ENCODE measurements around the gene LRPAP1. TPM values are rescaled to one million over a fixed set of nuclear protein-coding genes. Genes with fewer than 3 reads are reported as not detected.

The LRPAP1 gene
- total RNA-seq, 5 donors from 2014 or later (not counting 1 experiment from before 2014, with no cell fraction given), result 81.2 to 88.4 (median 81.9) TPM

GRCh38 chr4:3485011-3485791 is 47.0 kb downstream of the LRPAP1 start:
- H3K27ac Mint-ChIP-seq, result no peak overlapping the region
- H3K9me3 Mint-ChIP-seq, result no peaks in the 10 kb centered on the region
- peak overlapping the region in 1 of 3 donors; percentile 13 for H3K4me3 Mint-ChIP-seq
- Histone ChIP-seq H3K27ac (ENCODE audit: low read length) (no peak overlapping the region), H3K27me3 (replicated peaks in 1 of 2; ENCODE audit: control insufficient read depth in 2 of 2, extremely low read depth in 1 of 2, insufficient read depth in 2 of 2, low read length in 1 of 2) (peaks cover 0 to 88% of the 10 kb centered on the region in 2 experiments), H3K4me3 (ENCODE audit: control insufficient read depth in 1 of 2, extremely low read depth in 1 of 2, low read length in 1 of 2) (no peak overlapping the region), H3K4me1 (ENCODE audit: control insufficient read depth in 1 of 2, extremely low read depth in 1 of 2, insufficient read depth in 2 of 2, low read length in 2 of 2) (peaks cover 0 to 28% of the 10 kb centered on the region in 2 experiments), H3K36me3 (ENCODE audit: control insufficient read depth in 2 of 2, extremely low read depth in 1 of 2, insufficient read depth in 1 of 2, low read length in 1 of 2) (no peaks in the 10 kb centered on the region), H3K9me3 (no peaks in the 10 kb centered on the region)
- DNase-seq, result no peak
- peaks cover 0 to 11% (median 1%) of the 10 kb centered on the region in 3 donors for H3K4me1 Mint-ChIP-seq
- no peak for ATAC-seq (replicated peaks in 1 of 4)
- peaks cover 26 to 36% of the 10 kb centered on the region in 2 donors for H3K27me3 Mint-ChIP-seq
- H3K36me3 Mint-ChIP-seq, result no peaks in the 10 kb centered on the region
- WGBS (ENCODE audit: insufficient coverage), result 18% methylated on average over 29 of the region's 36 CpGs
- POLR2A ChIA-PET, result no interaction called here
- CTCF ChIA-PET, result no interaction called here

GRCh38 chr4:3484057-3484973 is 47.9 kb downstream of the LRPAP1 start:
- no peaks in the 10 kb centered on the region for H3K9me3 Mint-ChIP-seq
- H3K36me3 Mint-ChIP-seq, result no peaks in the 10 kb centered on the region
- Histone ChIP-seq H3K4me1 (ENCODE audit: control insufficient read depth in 1 of 2, extremely low read depth in 1 of 2, insufficient read depth in 2 of 2, low read length in 2 of 2) (peaks cover 0 to 28% of the 10 kb centered on the region in 2 experiments), H3K9me3 (no peaks in the 10 kb centered on the region), H3K36me3 (ENCODE audit: control insufficient read depth in 2 of 2, extremely low read depth in 1 of 2, insufficient read depth in 1 of 2, low read length in 1 of 2) (no peaks in the 10 kb centered on the region), H3K27me3 (replicated peaks in 1 of 2; ENCODE audit: control insufficient read depth in 2 of 2, extremely low read depth in 1 of 2, insufficient read depth in 2 of 2, low read length in 1 of 2) (peaks cover 0 to 93% of the 10 kb centered on the region in 2 experiments), H3K27ac (ENCODE audit: low read length) (no peak overlapping the region), H3K4me3 (ENCODE audit: control insufficient read depth in 1 of 2, extremely low read depth in 1 of 2, low read length in 1 of 2) (no peak overlapping the region)
- peaks cover 24 to 36% of the 10 kb centered on the region in 2 donors for H3K27me3 Mint-ChIP-seq
- POLR2A ChIA-PET, result no interaction called here
- no peak overlapping the region for H3K4me3 Mint-ChIP-seq
- no peak overlapping the region for H3K27ac Mint-ChIP-seq
- no peak for DNase-seq
- 67% methylated on average over 34 of the region's 45 CpGs for WGBS (ENCODE audit: insufficient coverage)
- CTCF ChIA-PET, result interaction anchor here in 1 of 2 donors (0.7 kb wide), 1 partner anchor 405 kb away, joined by 3 read pairs; no protein-coding TSS in a partner anchor
- peaks cover 0 to 11% (median 1%) of the 10 kb centered on the region in 3 donors for H3K4me1 Mint-ChIP-seq
- no peak for ATAC-seq (replicated peaks in 1 of 4)

- Histone ChIP-seq H3K4me3 (ENCODE audit: control insufficient read depth in 1 of 2, extremely low read depth in 1 of 2, low read length in 1 of 2) (no peak overlapping the region), H3K27ac (ENCODE audit: low read length) (no peak overlapping the region), H3K36me3 (ENCODE audit: control insufficient read depth in 2 of 2, extremely low read depth in 1 of 2, insufficient read depth in 1 of 2, low read length in 1 of 2) (no peaks in the 10 kb centered on the region), H3K27me3 (replicated peaks in 1 of 2; ENCODE audit: control insufficient read depth in 2 of 2, extremely low read depth in 1 of 2, insufficient read depth in 2 of 2, low read length in 1 of 2) (peaks cover 0 to 93% of the 10 kb centered on the region in 2 experiments), H3K4me1 (ENCODE audit: control insufficient read depth in 1 of 2, extremely low read depth in 1 of 2, insufficient read depth in 2 of 2, low read length in 2 of 2) (peaks cover 0 to 28% of the 10 kb centered on the region in 2 experiments), H3K9me3 (no peaks in the 10 kb centered on the region)
- Mint-ChIP-seq H3K36me3 (no peaks in the 10 kb centered on the region), H3K9me3 (no peaks in the 10 kb centered on the region), H3K4me3 (no peak overlapping the region), H3K4me1 (peaks cover 0 to 8% (median 1%) of the 10 kb centered on the region in 3 donors), H3K27ac (no peak overlapping the region), H3K27me3 (peaks cover 17 to 32% of the 10 kb centered on the region in 2 donors)
- ChIA-PET POLR2A (no interaction called here), CTCF (interaction anchor here in 1 of 2 donors (0.7 kb wide), 1 partner anchor 405 kb away, joined by 3 read pairs; no protein-coding TSS in a partner anchor)
- DNase-seq (no peak), ATAC-seq (replicated peaks in 1 of 4) (no peak)
- 59% methylated on average over 23 of the region's 23 CpGs for whole genome bisulfite sequencing (ENCODE audit: insufficient coverage)
Measured at GRCh38 chr4:3483471-3483921, 48.7 kb downstream of the LRPAP1 start.

GRCh38 chr4:3482707-3483106 is 49.5 kb downstream of the LRPAP1 start:
- peaks cover 0 to 8% (median 1%) of the 10 kb centered on the region in 3 donors for H3K4me1 Mint-ChIP-seq
- no peaks in the 10 kb centered on the region for H3K9me3 ChIP-seq
- no peak overlapping the region for H3K4me3 ChIP-seq (ENCODE audit: control insufficient read depth in 1 of 2, extremely low read depth in 1 of 2, low read length in 1 of 2)
- WGBS (ENCODE audit: insufficient coverage), result 84% methylated on average over 11 of the region's 12 CpGs
- H3K27ac ChIP-seq (ENCODE audit: low read length), result no peak overlapping the region
- no peaks in the 10 kb centered on the region for H3K36me3 ChIP-seq (ENCODE audit: control insufficient read depth in 2 of 2, extremely low read depth in 1 of 2, insufficient read depth in 1 of 2, low read length in 1 of 2)
- ATAC-seq (replicated peaks in 1 of 4) (no peak), DNase-seq (no peak)
- peaks cover 0 to 93% of the 10 kb centered on the region in 2 experiments for H3K27me3 ChIP-seq (replicated peaks in 1 of 2; ENCODE audit: control insufficient read depth in 2 of 2, extremely low read depth in 1 of 2, insufficient read depth in 2 of 2, low read length in 1 of 2)
- no peak overlapping the region for H3K4me3 Mint-ChIP-seq
- ChIA-PET POLR2A (no interaction called here), CTCF (no interaction called here)
- no peak overlapping the region for H3K27ac Mint-ChIP-seq
- no peaks in the 10 kb centered on the region for H3K36me3 Mint-ChIP-seq
- no peaks in the 10 kb centered on the region for H3K9me3 Mint-ChIP-seq
- peaks cover 0 to 28% of the 10 kb centered on the region in 2 experiments for H3K4me1 ChIP-seq (ENCODE audit: control insufficient read depth in 1 of 2, extremely low read depth in 1 of 2, insufficient read depth in 2 of 2, low read length in 2 of 2)
- H3K27me3 Mint-ChIP-seq, result peaks cover 17 to 31% of the 10 kb centered on the region in 2 donors

- H3K27ac ChIP-seq (ENCODE audit: low read length), result no peak overlapping the region
- H3K36me3 ChIP-seq (ENCODE audit: control insufficient read depth in 2 of 2, extremely low read depth in 1 of 2, insufficient read depth in 1 of 2, low read length in 1 of 2), result no peaks in the 10 kb centered on the region
- Mint-ChIP-seq H3K27ac (no peak overlapping the region), H3K4me1 (peaks cover 0 to 8% (median 1%) of the 10 kb centered on the region in 3 donors), H3K4me3 (no peak overlapping the region), H3K9me3 (no peaks in the 10 kb centered on the region), H3K36me3 (no peaks in the 10 kb centered on the region), H3K27me3 (peaks cover 17 to 34% of the 10 kb centered on the region in 2 donors)
- WGBS (ENCODE audit: insufficient coverage), result 54% methylated on average over 18 of the region's 19 CpGs
- CTCF ChIA-PET, result no interaction called here
- POLR2A ChIA-PET, result no interaction called here
- ATAC-seq (replicated peaks in 1 of 4) (no peak), DNase-seq (no peak)
- peaks cover 0 to 28% of the 10 kb centered on the region in 2 experiments for H3K4me1 ChIP-seq (ENCODE audit: control insufficient read depth in 1 of 2, extremely low read depth in 1 of 2, insufficient read depth in 2 of 2, low read length in 2 of 2)
- no peak overlapping the region for H3K4me3 ChIP-seq (ENCODE audit: control insufficient read depth in 1 of 2, extremely low read depth in 1 of 2, low read length in 1 of 2)
- peaks cover 0 to 97% of the 10 kb centered on the region in 2 experiments for H3K27me3 ChIP-seq (replicated peaks in 1 of 2; ENCODE audit: control insufficient read depth in 2 of 2, extremely low read depth in 1 of 2, insufficient read depth in 2 of 2, low read length in 1 of 2)
- H3K9me3 ChIP-seq, result no peaks in the 10 kb centered on the region
Measured at GRCh38 chr4:3481783-3482393, 50.3 kb downstream of the LRPAP1 start.

GRCh38 chr4:3481113-3481531 is 51.1 kb downstream of the LRPAP1 start:
- Mint-ChIP-seq H3K36me3 (no peaks in the 10 kb centered on the region), H3K9me3 (no peaks in the 10 kb centered on the region), H3K27ac (no peak overlapping the region), H3K4me3 (no peak overlapping the region), H3K27me3 (peaks cover 13 to 36% of the 10 kb centered on the region in 2 donors), H3K4me1 (peaks cover 0 to 6% (median 1%) of the 10 kb centered on the region in 3 donors)
- POLR2A ChIA-PET, result no interaction called here
- 39% methylated on average over 5 of the region's 5 CpGs for WGBS (ENCODE audit: insufficient coverage)
- Histone ChIP-seq H3K36me3 (ENCODE audit: control insufficient read depth in 2 of 2, extremely low read depth in 1 of 2, insufficient read depth in 1 of 2, low read length in 1 of 2) (no peaks in the 10 kb centered on the region), H3K4me1 (ENCODE audit: control insufficient read depth in 1 of 2, extremely low read depth in 1 of 2, insufficient read depth in 2 of 2, low read length in 2 of 2) (peaks cover 0 to 28% of the 10 kb centered on the region in 2 experiments), H3K27ac (ENCODE audit: low read length) (no peak overlapping the region), H3K27me3 (replicated peaks in 1 of 2; ENCODE audit: control insufficient read depth in 2 of 2, extremely low read depth in 1 of 2, insufficient read depth in 2 of 2, low read length in 1 of 2) (peaks cover 0 to 96% of the 10 kb centered on the region in 2 experiments), H3K9me3 (no peaks in the 10 kb centered on the region), H3K4me3 (ENCODE audit: control insufficient read depth in 1 of 2, extremely low read depth in 1 of 2, low read length in 1 of 2) (no peak overlapping the region)
- ATAC-seq (replicated peaks in 1 of 4), result peak in 1 of 4 experiments; percentile 19
- no peak for DNase-seq
- CTCF ChIA-PET, result interaction anchor here (0.8 to 1.1 kb wide), 4 partner anchors 135 to 288 kb away, joined by 3 to 6 read pairs (median 4); no protein-coding TSS in a partner anchor

Measured in T-cell (primary cell).